NCI-H2081 (cell line): ENCODE results near the gene CDK17.
A peak's percentile ranks its signal among the peaks of the same experiment; 100 is the strongest.

ENCODE experiments used
- DNase-seq, 2 experiments: peaks; one replicate each; lab custom pipeline; 2025; lab: John Stamatoyannopoulos, UW

Gene CDK17

GRCh38 chr12:96261557-96261956, 138.7 kb downstream of the CDK17 start:
- DNase-seq: no peak

DNA sequence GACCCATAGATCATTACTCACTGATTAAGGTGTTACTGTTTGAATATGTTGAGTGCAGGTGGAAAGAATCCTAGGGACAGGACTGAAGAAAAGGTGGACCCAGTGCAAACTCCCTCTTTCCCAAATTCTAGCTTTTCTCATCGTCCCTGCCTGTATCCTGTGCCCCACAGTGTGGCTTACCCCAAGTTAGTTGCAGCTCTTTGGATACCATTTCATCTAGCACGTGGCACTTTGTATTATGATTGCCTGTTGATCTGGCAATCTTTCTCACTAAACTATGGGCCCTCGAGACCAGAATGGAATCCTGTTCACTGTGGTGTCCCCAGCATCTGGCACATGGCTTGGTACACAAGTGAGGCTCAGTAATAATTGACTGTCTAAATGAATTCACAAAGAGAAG, 139.6 kb downstream of the CDK17 start:
- no peak for DNase-seq

DNA sequence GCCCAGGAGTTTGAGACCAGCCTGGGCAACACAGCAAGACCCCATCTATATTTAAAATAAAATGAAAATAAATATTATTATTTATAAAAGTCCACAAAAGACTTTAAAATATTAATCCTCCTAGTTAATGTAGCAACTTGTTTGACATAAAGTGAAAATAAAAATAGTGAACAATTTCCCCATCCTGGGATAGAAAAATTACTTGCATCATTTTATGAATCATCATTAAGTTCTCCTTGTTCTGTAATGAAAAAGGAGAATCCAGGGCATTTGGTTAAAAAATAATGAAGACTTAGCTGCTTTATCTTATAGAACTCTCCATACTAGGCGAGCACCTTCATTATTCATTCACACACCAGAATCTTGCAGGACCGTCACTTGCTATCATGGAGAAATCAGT, 140.0 kb downstream of the CDK17 start:
- DNase-seq: no peak

DNA sequence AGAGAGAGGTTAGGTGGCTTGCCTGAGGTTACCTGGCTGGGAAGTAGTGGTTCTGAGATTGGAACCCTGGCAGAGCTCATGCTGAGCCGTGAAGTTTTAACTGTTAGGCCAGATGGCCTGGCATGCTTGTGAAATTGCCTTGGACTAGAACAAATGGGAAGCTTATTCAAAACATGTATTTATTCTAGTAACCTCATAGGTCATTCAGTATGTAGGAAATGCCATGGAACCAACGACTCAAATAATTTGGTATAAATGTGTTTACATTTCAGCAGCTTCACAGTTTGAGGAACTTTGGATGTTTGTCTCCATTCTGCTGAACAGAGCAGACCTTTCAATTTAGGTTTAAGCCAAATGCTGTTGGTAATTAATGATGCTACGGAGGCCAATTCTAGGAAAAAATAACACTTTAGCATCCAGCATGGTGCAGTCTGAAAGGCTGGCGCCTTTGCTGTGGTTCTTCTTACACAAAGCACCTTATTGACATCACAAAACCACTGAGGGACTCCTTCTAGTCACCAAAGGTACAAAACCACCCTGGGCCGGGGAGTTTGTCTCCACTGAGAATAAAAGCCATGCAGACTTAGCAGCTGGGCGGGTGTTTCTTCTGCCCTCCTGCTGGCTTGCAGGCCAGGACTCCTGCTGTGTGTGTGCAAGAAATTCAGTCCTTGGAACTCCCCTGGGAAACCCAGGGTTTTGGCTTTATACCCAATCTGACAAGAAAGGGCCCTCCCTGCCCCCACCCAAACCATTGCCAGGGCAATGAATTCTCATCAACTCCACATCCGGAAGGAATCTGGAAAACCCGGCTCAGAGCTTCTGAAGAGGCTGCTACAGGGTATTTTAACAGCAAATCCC, 141.9 kb downstream of the CDK17 start:
- DNase-seq: peak; percentile 14 to 58

GRCh38 chr12:96257550-96258103, 142.6 kb downstream of the CDK17 start:
- no peak for DNase-seq

GRCh38 chr12:96256672-96257361, 143.4 kb downstream of the CDK17 start:
- no peak for DNase-seq

DNA sequence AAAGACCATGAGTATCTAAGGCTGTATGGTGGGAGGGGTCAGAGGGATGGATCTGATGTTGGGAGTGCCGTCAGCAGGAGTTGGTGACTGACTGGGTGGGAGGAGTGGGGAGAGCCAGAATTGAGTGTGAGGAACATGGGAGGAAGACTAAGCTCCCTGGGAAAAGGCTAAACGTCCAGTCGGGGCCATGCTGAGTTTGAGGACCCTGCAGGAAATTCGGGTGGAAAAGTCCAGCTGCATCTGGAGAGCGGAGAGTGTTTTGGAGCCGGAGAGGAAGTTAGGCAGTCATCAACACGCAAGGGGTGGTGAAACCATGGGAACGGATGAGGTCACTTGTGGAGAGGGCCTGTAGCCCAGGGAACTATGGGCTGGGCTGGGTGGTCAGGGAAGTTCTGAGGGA, 145.2 kb downstream of the CDK17 start:
- DNase-seq: no peak

GRCh38 chr12:96250119-96250685, 150.0 kb downstream of the CDK17 start:
- DNase-seq: no peak

DNA sequence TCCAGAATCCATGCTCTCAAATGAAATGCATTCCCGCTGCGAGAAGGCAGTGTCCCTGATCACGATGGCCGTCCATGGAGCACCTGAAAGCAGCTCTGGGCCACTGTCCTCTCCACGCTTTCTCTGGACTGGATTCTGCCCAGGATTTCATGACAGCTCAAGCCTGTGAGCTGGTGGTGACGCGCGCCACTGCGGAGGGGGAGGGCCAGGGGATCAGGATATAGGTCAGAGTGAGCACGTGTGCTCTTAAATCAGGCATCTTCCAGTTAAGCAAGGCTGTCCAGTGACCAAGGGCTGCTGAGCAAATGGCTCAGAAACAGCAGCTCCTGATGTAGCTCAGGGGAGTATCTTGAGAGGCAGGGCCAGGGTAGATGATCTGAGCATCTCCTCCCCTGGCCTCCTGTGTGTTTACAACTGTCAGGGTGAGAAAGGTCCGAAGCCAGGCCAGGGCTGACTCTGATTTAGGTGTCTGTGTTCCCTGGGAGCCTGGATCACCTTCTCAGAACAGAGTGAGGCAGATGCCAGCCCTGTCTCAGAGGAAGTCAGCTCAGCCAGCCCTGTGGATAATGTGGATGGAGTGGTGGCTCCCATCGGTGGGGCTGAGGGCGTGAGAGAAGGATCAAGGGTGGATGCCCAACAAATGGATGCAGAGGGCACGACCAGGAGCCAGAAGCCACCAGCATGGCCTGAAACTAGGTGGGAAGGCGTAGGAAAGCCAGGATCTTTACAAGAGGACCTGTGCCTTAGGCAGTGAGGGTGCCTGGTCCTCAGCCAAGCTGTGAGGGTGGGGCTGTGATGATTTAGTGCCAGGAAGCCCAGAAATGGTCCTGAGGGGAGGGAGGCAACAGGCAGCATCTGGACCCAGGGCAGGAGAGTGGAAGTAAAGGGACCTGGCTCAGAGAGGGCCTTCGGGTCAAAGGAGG, 150.8 kb downstream of the CDK17 start:
- DNase-seq: peak in 1 of 2 experiments; percentile 3

DNA sequence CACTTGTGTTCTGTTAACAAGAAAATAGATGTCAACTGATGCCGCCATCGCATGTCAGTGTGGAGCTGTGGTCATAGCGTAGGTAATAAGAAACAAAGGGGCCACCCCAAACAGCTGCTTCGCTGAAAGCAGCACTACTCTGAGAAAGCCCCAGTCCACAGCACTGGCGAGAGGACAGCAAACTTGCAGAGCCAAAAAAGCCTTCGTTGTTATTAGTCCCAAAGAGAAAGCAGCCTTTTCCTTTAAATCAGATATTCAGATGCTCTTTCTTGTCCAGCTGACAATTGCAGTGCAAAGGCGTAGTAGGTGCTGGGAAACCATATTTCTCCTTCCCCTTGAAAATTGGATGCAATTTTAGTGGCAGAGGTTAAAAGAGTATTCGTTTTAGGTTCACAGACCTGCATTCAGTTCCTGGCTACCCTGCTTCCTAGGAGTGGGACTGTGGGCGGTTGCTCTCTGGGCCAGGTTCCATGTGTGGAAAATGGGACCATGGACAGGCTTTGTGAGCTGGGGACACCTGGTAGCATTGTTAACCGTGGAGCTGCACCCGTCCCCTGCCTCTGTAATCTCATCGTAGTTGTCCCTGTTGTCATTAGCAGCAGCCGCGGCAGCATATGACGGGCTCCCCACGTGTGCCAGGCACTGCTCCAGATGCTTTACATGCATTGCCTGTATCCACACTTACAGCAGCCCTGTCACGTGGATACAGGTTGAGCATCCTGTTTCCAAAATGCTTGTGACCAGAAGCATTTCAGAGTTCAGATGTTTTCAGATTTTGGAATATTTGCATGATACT, 151.9 kb downstream of the CDK17 start:
- no peak for DNase-seq

DNA sequence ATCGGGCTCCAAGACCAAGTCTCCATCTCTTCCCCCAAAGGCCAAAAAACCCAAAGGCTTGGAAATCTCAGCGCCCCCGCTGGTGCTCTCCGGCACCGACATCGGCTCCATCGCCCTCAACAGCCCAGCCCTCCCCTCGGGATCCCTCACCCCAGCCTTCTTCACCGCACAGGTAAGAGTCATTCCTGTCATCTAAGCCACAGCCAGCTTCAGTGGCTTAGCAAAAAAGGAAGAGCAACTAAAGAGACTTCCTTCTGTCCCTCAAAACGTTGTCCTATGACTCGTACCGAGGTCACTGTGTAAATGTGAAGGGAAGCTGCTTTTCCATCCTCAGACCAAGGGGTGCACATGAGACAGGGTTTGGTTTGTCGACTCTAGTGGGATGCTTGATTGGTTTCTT, 152.7 kb downstream of the CDK17 start:
- no peak for DNase-seq

- no peak for DNase-seq
Observed at GRCh38 chr12:96246926-96247505, 153.2 kb downstream of the CDK17 start.

DNA sequence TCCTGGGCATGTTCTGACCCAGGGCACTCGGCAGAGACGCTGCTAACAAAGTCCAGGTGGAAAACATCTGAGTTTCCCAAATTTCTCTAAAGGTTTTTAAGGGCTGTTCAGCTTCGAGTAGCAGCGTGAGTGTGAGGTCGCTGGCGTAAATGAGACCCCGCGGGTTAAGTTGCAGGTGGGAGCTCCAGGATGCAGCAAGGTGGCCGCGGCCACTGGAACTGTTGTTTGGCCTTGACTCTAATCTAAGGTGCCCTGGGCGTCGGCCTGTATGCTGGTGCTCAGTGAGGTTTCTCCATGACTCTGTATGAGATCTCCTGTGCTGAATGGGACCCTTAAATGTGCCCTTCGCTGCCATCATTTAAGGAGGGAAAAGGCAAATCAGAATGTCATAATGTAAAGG, 155.4 kb downstream of the CDK17 start:
- DNase-seq: no peak

- DNase-seq: no peak
Observed at GRCh38 chr12:96242597-96242996, 157.6 kb downstream of the CDK17 start.

DNA sequence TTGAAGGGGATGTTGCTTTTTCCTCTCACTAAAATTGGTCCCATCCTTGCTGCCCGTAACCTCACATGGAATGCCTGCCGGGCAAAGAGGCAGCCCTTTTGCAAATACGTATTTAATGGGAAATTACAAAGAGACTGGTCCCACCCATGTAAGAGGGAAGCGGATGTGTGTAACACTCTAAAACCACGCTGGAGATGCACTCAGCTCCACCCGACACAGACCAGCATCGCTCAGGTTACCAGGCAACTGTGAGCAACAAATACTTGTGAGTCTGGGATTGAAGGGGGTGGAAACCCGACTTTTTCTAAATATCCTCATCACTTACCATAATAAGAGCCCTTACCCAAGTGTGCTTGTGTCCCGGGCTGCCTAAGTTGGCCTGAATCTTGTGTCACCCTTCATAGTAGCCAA, 158.4 kb downstream of the CDK17 start:
- no peak for DNase-seq

DNA sequence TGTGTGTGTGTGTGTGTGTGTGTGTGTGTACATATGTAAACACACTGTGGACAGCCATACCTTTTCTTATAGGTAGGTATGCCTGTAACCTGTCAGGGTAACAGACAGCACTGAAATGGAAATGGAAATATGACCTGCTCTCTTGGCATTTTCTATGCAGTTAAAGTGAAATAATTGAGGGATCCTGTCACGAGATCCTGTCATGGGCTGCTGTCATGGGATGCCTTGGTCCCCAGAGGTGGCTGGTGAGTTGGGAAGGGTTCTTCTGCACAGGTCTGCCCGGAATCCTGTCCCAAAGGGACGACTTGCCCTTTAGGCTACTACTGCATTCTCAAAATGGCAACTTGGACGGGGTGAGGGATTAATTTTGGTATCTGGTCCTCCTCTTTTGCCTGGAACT, 158.8 kb downstream of the CDK17 start:
- DNase-seq: no peak

GRCh38 chr12:96240656-96241055, 159.6 kb downstream of the CDK17 start:
- DNase-seq: no peak

DNA sequence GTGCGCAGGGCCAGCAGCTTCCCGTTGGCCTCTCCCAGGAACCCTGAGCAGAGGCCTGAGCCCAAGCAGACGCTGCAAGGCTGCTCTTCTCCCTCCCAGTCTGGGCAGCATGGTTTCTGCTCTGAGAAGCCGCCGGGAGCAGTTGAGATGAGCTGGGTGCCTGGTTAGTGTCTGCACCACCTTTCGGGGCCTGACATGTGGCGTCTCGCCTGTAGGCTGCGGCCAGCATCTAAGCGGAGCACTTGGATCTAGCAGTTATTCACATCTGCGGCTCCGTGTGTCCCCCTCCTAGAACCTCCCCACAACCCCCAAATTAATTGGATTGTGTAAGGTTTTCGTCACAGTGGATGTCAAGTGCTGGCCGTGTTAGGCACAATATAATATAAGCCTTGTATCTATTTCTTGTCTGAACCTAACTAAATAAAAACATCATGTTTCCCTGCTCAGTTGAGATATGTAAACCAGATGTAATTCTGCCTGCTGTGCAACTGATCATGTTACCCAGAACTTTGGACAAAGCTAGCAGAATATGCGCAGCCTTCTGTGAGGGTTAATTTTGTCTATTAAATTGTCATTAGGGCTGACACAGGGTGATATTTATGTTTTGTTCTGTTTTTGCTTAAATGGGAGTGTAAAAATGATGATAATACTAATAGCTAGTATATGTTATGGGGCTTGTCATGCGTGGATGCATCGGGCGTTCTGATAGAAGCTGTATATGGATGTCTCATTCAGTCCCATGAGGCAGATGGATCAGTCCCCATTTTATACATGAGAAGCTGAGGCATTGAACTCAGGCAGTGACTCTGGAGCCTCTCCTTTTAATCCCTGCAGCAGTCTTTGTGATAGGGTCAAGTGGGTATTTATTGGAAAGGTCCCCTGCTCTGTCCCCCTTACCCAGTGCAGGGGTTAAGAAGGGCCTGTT, 160.3 kb downstream of the CDK17 start:
- DNase-seq: no peak

DNA sequence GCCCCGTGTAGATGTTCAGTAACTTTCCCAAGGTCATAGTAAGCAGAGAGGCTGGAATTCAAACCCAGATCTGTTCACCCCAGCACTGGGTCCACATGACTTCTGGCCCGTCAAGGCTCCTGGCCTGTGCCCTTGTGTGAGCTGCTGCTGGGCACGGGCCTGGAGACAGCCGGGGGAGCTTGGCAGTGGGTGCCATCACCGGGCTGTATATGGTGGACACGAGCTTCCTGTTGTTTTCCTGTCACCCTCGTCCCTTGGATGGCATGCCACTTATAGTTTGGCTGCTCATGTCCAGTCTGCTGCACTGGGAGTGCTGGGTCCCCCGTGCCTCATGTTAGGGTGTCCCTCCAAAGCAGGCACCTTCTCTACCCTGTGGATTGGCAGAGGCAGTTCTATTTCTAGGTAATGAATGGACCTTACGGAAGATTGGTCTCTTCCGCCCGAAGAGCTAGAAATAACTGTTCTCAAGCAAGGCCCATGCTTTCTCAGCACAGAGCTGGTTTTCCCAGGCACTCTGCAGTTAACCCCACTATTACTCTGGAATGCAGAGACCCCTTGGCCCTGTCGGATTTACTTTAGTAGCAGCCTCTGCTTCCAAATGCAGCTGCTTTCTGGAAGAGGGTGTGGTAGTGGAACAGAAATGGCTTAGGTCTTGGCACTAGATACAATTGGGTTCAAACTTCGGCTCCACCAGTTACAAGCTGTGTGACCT, 161.7 kb downstream of the CDK17 start:
- no peak for DNase-seq
